HG03175 (cell line): ENCODE measurements around the gene ODAD2.

Experiments
- ATAC-seq: cut with Tn5 transposase; IDR thresholded peaks from one replicate; pipeline ENCODE4 v1.9.1; 2021; ENCODE audit warnings: mild to moderate bottlenecking, moderate library complexity; ENCODE audit not compliant: unreplicated experiment

Gene ODAD2

GRCh38 chr10:27783660-27784059 is 215.2 kb downstream of the ODAD2 start:
- ATAC-seq: no peak

GRCh38 chr10:27779462-27780015 is 219.3 kb downstream of the ODAD2 start:
- no peak for ATAC-seq

DNA sequence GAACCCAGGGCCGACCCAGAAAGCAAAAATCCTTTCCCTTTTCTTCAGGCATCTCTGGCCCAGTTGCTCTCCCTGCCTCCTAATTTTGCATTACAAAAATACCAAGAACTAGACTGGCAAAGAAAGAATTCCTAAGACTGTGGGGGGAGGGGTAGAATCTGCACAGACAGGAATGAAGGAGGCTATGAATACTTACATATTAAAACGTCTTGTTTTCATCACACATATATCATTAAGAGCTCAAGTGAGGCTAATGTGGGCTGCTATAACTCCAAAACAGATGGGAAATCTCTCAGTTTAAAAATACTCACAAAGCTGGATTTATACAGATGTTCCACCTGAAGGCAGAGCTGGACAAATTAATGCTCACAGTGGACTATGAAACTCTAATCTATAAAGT is 224.0 kb downstream of the ODAD2 start:
- no peak for ATAC-seq

DNA sequence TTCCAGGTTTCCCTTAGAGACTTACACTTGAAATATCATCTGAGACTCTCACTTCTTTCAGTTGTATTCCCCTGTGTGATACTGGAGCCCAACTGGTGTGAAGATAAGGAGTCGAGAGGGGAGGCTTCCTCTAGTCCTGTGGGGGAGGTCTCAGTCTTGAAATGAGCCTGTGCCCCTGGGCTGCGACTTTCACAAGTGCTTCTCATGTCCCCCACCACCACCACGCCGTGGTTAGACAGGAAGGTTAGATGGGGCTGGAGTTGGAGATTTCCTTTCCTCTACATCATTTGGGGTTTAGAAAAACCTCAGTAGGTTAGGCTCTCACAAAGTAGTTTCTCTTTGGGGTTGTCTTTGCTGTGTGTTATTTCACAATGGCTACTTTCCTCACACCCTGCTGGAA is 227.6 kb downstream of the ODAD2 start:
- ATAC-seq: no peak

- no peak for ATAC-seq
Measured at GRCh38 chr10:27770181-27770580, 228.7 kb downstream of the ODAD2 start.
